T47D (cell line): ENCODE results near the gene DCTN4.
"Not testable (repeated sequence)": the region's sequence is repeated elsewhere in the genome, so short reads cannot be mapped to it uniquely, and the experiment has no call there.

Source experiments
- DNase-seq, 2 experiments: peaks; one replicate each; pipeline versions ENCODE4 v3.0.0 to v3.0.0-alpha.2; 2011 to 2012; ENCODE audit warnings: low read depth in 1 of 2, low spot score in 1 of 2
- JUND ChIP-seq: IDR thresholded peaks from 2 replicates; pipeline ENCODE4 v1.6.1; 2012; ENCODE audit warnings: low read depth
- in situ Hi-C: cut with HindIII; loops from 2 replicates; pipeline ENCODE4 v1.10.0; 2016; ENCODE audit warnings: low sequenced_read_pairs, low pct_unique_long_range_greater_than_20kb

DCTN4 gene

GRCh38 chr5:150766251-150766650, 7.4 kb upstream of the DCTN4 start:
- TF ChIP-seq JUND = no peak
- in situ Hi-C loops = no loop called here
- no peak for DNase-seq

GRCh38 chr5:150765799-150766169, 7.0 kb upstream of the DCTN4 start:
- in situ Hi-C loops = no loop called here
- no peak for DNase-seq
- no peak for TF ChIP-seq JUND

- in situ Hi-C loops = no loop called here
- TF ChIP-seq JUND = no peak
- DNase-seq = no peak
Measured at GRCh38 chr5:150765011-150765798, 6.4 kb upstream of the DCTN4 start.

DNA sequence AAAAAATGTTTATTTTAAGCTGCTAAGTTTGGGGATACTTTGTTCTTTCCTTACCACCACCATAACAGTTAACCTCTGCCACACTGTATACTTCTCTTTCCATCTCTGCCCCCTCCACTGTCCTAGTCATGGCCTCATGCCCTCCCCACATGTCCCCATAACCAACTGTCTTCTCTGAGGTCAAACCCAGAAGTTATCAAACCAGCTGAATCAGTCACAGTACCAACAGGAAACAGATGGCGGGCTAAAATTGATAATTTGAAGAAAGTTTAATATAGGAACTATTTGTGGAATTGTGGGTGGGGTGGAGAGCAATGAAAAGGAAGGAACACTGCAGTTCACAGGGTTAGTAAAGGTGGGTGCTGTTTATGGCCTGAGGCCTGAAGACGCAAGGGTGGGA, 5.7 kb upstream of the DCTN4 start:
- no peak for TF ChIP-seq JUND
- in situ Hi-C loops = no loop called here
- no peak for DNase-seq

- TF ChIP-seq JUND = no peak
- peak in 1 of 2 experiments; percentile 83 for DNase-seq
- in situ Hi-C loops = no loop called here
Measured at GRCh38 chr5:150763023-150763769, 4.4 kb upstream of the DCTN4 start.

DNA sequence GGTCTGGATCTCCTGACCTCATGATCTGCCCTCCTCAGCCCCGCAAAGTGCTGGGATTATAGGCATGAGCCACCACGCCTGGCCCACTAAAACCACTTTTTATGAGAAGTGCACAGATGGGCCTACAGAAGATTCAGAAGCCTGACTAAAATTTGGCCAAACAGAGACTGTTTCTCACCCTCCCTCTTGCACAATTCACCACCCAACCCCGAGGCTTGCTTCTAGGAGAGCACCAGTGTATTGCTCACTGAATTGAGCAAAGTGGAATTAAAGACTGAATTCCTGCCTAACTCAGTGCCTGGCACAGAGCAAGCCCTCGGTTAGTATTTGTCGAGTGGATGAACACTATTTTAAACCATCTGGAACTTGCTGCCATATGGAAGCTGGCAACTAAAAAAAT, 3.4 kb upstream of the DCTN4 start:
- in situ Hi-C loops = no loop called here
- TF ChIP-seq JUND = no peak
- no peak for DNase-seq

GRCh38 chr5:150759334-150759583, 442 bp upstream of the DCTN4 start:
- DNase-seq = no peak
- in situ Hi-C loops = no loop called here

DNA sequence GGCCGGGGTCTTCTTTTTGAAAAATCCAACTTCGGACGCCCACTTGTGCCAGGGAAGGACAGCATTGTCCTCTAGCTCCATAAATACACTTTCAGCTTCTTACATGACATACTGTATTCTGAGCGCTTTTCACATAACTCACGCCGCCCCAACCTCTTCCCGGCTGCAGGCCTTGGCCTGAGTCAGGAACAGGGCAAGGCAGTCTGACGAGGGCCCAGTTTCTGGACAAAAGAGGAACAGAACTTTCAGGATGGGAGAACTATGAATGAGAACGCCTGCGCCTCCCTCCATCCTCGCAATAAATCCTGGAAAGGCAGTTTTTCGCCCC, 650 bp downstream of the DCTN4 start:
- in situ Hi-C loops = no loop called here
- TF ChIP-seq JUND = no peak
- DNase-seq = no peak

More at GRCh38 chr5:150759334-150759583, 442 bp upstream of the DCTN4 start:
- no peak for TF ChIP-seq JUND

- TF ChIP-seq JUND = no peak
- in situ Hi-C loops = no loop called here
- DNase-seq = no peak
Measured at GRCh38 chr5:150757087-150757649, 1.6 kb downstream of the DCTN4 start.

GRCh38 chr5:150753863-150754262, 5.0 kb downstream of the DCTN4 start:
- peak in 1 of 2 experiments; percentile 61 for DNase-seq
- TF ChIP-seq JUND = no peak
- in situ Hi-C loops = no loop called here

- peak in 1 of 2 experiments; percentile 27 for DNase-seq
- in situ Hi-C loops = no loop called here
- no peak for TF ChIP-seq JUND
Measured at GRCh38 chr5:150753463-150753862, 5.4 kb downstream of the DCTN4 start.

DNA sequence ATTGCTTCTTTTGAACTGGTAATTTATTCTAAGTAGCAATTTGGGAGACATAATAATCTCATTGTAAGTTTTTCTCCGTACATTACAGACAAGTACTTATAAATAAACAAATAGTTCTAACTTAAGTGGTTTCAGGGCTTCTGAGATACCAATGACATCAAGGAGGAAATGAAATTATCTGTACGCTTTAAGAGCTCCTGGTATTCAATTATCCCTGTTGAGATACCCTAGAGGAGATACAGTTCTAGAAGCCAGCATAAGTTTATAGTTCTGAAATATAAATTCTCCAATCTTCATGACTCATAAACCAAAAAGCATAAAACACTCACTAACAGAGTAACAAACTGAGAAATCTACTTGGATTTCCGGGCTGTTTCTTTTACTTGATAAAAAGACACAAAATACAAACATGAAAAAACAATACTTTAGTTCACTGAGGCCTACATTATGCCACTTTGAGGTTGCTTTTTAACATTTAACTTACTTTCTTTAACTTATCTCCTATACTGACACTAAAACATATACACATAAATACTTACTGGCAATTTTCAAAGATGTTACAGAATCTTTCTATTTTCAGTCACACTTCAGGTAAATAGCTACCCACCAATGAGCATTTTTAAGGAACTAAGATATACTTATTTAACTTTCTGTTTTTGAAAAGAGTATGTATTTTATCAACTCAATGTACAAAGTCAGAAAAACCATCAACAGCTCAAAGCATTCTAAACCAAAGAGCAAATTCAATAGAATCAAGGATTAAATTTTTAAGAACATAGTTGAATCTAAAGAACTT, 7.5 kb downstream of the DCTN4 start:
- no peak for TF ChIP-seq JUND
- no peak for DNase-seq
- in situ Hi-C loops = no loop called here

DNA sequence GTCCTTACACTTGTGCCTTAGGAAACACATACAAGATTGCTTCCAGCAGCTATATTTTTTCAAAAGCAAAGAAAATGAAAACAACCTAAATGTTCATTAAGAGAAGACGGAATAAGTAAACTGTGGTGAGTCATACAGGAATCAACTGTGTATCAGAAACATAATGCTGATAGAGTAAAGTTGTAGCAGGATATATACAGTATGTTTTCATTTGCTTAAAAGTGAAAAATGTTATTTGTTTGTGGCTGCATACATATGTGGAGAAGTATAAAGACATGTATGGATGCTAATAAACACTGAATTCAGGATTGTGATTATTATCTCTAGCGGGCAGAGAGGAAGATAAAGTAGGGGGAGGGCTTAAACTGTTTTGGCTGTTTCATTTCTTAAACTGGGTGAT, 8.3 kb downstream of the DCTN4 start:
- in situ Hi-C loops = no loop called here
- TF ChIP-seq JUND = no peak
- no peak for DNase-seq

DNA sequence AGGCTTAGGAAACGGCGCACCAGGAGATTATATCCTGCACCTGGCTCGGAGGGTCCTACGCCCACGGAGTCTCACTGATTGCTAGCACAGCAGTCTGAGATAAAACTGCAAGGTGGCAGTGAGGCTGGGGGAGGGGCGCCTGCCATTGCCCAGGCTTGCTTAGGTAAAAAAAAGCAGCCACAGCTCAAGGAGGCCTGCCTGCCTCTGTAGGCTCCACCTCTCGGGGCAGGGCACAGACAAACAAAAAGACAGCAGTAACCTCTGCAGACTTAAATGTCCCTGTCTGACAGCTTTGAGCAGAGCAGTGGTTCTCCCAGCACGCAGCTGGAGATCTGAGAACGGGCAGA, 15.7 kb downstream of the DCTN4 start:
- in situ Hi-C loops, DNase-seq: not testable (repeated sequence)

DNA sequence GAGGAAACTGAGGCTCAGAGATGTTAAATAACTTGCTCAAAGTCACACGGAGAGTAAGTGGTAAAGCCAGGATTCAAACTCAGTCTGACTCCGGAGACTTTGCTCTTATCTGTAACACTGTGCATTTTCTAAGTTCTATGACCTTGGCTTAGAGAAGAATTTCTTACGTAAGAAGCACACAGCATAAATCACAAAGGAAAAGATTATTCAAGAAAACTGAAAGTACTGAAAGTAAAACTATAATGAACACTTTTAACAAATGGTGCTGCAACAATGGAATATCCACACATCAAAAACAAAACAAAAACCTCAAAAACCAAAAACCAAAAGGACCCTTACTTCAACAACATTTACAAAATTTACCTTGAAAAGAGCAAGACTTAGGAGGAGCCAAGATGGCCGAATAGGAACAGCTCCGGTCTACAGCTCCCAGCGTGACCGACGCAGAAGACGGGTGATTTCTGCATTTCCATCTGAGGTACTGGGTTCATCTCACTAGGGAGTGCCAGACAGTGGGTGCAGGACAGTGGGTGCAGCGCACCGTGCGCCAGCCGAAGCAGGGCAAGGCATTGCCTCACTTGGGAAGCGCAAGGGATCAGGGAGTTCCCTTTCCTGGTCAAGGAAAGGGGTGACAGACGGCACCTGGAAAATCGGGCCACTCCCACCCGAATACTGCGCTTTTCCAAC, 16.2 kb downstream of the DCTN4 start:
- in situ Hi-C loops, DNase-seq: not testable (repeated sequence)
